Measurements from ENCODE around the gene GON7.
"Not testable (repeated sequence)": the region's sequence is repeated elsewhere in the genome, so short reads cannot be mapped to it uniquely, and the experiment has no call there.

The GON7 gene, protein sequence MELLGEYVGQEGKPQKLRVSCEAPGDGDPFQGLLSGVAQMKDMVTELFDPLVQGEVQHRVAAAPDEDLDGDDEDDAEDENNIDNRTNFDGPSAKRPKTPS

DNA sequence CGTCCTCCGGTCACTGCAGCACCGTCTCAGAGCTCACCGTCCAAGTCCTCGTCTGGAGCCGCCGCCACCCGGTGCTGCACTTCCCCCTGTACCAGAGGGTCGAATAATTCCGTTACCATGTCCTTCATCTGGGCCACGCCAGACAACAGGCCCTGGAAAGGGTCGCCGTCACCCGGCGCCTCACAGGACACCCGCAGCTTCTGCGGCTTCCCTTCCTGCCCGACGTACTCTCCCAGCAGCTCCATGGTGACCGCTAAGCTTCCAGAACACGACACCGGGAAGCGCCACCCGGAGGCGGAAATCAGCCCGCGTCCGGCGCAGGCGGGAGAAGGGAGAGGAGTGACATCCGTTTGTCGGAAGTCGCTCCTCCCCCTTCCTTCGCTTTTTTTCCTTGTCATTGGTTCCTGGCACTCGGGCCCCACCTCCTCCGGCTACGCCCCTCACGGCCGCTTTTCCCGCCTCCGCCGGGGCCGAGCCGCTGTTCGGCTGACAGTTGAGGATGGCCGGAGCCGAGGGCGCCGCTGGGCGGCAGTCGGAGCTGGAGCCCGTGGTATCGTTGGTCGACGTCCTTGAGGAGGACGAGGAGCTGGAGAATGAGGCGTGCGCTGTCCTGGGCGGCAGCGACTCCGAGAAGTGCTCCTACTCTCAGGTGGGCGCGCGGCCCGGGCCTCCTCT, at the start of gene GON7, which contains the start of gene UBR7:
Gene GON7, minus strand, starts transcription at position 273 of the 675 bp plus-strand sequence. Its CDS starts 28 bp downstream, at position 245.
Gene UBR7, plus strand, starts transcription at position 464 of the 675 bp plus-strand sequence. Its CDS starts 36 bp downstream, at position 500.
- DNase-seq = peak; percentile 98

DNA sequence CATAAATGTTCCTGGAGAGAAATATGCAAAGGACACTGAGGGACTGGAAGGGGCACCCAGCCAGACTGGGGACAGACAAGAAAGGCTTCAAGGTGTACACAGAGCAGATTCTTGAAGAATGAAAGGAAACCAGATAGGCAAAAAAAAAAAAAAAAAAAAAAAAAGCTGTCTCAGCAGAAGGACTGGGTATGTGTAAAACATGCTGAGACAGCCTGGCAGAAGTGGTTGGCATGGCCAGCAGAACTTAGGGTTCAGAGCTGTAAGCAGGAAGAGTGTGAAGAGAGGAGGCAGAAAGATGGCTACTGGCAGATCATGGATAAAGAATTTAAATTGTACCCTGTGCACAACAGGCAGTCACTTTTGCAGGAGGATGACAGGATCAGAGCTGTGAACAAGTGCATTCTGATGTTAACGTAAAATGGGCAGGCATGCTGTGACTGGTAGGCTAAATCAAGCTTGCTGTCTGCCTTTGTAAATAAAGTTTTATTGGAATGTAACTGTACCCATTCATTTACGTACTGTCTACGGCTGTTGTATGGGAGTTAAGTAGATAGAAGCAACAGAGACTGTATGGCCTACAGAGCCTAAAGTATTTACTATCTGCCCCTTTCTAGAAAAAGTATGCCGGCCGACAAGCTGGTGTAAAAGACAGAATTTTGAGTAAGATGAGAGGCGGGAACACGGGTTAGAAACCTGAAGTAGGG, 42.4 kb upstream of the GON7 start:
- DNase-seq = no peak

DNA sequence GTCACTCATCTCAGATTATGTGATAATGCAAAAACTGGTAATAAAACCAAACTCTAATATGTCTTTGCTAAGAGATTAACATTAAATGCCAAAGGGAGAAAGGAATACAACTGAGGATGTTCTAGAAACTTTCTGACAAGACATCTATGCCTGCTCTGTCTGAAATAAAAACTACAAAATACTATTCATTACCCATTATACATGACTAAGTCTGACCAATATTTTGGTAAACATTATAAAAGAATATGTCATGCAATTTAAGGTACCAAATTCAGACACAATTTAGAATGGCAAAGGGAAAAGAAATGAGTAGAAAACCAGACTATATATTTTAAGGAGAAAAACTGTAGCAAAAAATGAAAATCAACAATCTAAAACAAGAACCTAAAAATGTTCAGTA, 39.7 kb upstream of the GON7 start:
- DNase-seq = no peak

DNA sequence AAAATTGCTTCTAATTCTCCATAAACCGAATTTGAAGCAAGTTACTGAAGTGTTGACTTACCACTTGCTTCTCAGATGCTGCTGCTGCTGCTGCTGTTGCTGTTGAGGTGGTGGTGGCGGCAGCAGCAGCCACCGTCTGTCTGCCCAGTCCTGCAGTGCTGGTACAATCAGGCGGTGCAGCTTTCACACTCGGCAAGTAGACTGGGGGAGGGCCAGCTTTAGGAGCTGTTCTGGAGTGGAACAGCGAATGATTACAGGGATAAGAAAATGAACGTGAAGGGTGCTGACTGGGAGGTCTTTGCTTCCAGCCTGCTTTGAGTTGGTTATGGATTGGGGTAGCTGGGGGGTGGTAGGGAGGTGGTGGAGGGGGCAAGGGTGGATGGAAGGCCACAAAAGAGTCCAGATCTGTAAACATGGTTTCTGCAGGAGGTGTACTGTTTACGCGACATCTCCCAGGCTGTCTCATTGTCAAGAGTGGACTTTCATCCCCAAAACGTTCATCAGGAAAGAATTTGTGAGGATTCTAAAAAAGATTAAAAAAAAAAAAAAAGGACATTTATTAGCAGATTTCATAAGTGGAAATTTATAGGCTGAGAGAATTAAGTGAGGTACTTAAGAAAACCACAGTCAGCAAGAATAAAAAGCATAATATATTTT, 39.0 kb upstream of the GON7 start:
- DNase-seq = no peak

DNA sequence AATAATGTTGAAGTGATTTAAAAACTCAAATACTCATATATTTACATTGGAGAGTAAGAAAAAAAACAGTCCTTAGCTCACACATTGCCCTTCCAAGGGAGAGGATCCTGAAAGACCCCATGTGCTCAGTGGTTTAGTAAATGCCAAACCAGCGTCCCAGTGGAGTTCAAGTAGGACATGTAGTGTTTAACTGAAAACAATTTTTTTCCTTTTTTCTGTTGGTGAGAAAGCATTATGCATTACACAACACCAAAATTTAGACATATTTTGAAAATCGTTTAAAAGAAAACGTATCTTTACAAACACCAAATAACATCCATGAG, 33.8 kb upstream of the GON7 start:
- no peak for DNase-seq

DNA sequence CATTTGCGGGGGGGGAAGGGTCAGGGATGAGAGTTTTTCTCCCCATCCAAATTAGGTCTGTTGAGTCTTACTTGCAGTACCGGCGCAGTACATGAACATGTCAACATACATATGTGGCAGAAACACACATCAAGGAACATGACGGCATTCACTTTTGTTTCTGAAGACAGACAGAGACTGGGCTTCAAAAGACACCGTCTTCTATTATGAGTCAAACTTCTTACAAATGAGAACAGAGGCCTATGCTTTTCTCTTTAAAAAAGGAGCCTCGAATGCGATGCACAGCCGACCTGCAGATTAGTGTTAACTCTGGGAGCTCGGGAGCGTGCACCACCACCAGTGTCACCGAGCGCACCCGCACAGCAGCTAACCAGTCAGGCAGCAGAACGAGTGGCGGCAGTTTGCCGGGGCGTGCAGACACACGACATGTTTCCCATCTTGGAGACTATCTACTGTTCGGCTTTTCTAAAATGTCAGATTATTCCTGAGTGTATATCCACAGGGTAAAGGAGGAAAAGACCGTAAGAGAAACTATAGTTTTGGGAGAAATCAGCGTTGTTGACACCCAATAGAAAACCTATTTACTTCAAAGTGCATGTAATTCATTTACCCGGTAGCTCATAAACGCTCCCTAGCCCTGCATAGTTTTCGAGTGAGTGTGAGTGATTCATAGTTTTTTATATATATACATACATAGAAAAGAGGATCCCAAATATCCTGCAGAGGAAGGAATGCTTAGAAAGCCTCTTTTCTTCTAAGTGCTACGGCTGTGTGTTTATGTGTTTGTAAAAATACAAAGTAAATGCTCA, 33.2 kb upstream of the GON7 start:
- no peak for DNase-seq

DNA sequence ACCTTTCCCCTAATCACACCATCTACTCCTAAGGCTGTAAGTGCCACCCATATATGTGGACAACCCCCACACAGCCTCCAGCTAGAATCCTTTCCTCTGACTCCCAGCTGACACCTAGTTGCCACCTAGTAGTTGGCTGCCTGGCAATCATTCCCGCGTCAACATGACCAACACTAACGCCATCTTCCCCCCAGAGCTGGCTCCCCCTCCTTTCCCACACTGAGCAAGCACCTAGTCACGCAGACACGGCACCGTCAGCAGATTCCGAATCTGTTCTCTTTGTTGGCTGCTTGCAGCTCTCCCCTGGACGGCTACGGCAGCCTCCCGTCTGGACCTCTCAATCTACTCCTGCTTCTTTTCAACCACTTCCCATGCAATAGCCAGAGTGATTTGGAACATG, 27.9 kb upstream of the GON7 start:
- DNase-seq = no peak

DNA sequence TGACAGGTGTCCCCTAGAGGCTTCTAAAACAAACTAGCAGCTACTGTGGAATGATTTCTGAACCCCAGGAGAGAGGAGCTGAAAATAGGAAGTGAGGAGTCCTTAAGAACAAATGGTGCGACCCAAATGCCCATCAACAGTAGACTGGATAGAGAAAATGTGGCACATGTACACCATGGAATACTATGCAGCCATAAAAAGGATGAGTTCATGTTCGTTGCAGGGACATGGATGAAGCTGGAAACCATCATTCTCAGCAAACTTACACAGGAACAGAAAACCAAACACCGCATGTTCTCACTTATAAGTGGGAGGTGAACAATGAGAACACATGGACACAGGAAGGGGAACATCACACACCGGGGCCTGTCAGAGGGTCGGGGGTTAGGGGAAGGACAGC, 26.2 kb upstream of the GON7 start:
- DNase-seq = not testable (repeated sequence)

DNA sequence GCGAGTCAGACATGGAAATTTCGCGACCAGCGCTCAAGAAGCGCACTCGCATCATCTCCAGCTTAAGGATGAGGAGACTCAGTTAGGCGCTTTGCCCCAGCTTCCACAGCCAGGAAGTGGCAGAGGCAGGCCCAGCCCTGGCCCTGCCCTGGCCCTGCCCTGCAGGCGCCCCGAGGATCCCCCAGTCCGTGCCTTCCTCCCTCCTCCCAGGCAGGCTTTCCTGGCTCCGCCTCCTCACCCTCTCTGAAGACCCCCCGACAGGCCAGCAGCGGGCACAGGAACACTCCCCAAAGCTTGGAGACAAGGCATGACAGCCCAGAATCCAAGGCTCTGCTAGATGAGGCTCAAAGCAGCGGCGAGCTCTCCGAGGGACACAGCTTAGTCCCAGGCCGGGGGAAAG, 25.3 kb upstream of the GON7 start:
- DNase-seq = no peak

DNA sequence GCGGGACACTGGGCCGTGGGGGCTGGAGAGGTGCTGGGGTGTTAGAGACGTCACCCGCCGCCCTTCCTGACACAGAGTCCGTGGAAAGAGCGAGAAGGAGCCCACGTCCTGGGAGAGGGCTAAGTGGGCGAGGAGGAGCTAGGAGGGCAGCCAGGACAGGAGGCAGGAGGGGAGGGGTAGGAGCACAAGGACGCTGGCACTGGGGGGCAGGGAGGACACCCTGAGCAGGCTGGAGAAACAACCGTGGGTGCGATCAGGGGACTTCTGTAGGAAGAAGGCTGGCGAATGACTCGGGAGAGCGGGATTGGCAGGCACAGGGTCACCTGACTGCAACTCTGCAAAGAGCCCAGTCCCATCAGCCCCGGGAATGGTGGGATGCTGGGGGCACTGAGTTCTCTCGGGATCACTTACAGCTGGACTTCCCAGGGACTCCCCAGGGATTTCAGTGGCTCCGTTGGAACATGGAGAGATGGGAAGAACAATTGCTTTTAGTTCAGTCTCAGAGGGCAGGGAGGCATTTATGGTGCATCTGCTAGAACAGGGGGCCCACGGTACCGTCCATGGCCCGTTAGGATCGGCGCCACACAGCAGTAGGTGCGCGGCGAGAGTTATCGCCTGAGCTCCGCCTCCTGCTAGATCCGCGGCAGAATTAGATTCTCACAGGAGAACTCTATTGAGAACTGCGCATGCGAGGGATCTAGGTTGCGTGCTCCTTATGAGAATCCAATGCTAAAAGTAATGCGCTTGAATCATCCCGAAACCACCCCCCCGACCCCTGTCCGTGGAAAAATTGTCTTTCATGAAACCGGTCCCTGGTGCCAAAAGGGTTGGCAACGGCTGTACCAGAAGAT, 24.5 kb upstream of the GON7 start:
- DNase-seq = peak; percentile 57

DNA sequence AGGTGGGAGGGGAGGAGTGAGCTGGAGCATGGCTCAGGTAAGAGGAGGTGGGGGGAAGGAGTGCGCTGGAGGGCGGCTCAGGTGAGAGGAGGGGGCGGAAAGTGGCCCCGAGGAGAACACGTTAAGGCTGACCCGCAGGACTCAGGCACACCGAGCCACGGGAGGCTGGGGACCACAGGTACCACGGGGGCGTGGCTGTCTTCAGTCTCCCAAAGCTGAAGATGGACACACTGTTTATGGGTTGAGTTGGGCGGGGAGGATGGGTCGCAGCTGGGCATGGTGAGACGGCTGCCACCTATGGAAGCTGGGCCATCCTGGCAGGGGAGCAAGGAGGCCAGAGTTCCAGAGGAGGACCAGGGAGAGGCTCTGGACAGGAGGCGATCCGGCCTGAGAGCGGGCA, 23.7 kb upstream of the GON7 start:
- DNase-seq = no peak

DNA sequence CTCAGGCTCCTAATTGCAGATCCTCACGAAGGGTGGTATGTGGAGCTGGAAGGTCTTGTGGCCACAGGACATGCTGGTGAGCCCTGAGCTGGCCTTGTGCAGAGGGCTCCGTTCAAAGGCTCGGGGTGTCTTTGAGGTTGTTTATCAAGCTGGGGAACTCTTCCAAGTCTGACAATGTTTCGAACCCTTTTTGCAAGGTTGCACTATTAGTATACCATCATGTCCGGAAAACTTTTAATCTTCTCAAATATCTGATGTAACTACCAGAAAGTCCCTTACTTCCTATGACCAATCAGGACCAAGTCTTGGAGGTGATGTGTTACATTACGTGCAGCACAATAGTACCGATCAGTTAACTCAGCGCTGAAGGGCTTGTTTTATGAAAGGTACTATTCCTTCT, 21.7 kb upstream of the GON7 start:
- DNase-seq = no peak

DNA sequence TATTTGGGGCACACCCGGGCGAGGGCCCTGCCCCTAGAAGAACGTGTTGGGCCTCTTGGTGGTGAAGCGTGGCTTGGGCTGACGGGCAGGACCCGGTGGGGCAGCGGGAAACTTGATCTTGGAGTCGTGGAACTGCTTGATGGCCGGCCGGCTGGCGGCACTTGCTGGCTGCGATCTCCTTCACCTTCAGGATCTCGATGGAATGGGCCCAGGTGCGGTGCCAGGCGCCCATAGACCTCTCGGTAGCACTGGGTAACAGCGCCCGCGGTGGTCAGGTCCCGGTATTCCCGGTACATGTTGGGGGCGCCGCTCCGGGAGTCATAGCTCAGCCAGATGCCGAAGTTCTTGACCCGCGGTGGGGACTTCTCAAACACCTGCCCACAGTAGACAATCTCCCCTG, 16.7 kb upstream of the GON7 start:
- DNase-seq = no peak

DNA sequence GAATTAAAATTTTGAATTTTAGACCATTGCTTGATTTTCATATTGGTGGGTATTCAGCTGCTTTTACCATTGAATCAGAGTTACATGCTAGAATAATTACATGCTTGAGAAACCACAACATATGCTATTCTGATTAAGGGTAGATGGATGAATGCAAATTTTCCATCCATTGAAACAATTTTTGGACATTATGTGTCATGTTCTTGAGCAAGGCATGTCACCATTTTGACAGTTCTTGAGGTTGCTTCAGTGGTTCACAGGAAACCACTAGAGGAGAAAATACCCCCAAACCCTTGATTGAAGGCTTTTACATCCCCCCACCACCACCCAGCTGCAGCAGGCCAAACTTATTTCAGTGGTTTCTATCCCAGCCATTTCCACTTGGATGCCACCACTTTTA, 13.6 kb upstream of the GON7 start:
- no peak for DNase-seq

DNA sequence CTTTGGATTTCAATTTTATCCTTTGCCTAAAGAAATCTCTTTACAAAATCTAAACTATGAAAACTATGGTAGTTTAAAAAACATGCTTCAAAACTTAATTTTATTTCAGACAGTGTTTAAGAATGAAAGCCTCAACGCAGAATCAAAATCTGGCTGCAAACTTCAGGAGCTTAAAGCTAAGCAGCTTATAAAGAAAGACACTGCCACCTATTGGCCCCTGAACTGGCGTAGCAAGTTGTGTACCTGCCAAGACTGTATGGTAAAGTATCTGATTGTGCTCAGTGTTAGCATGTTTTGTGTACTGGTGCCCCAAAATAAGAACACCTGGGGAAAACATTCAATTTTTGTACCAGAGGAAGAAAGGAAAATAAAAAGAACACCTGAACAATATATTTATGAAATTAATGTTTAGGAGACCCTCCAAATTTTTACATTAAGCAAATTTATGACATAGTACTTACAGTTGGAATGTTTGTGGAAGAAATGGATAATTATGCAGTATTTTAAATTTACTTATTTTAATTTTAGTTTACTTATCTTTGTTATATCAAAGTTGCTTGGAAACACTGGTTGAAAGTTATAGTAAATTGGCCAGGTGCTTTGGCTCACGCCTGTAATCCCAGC, 12.3 kb upstream of the GON7 start:
- DNase-seq = peak; percentile 43

DNA sequence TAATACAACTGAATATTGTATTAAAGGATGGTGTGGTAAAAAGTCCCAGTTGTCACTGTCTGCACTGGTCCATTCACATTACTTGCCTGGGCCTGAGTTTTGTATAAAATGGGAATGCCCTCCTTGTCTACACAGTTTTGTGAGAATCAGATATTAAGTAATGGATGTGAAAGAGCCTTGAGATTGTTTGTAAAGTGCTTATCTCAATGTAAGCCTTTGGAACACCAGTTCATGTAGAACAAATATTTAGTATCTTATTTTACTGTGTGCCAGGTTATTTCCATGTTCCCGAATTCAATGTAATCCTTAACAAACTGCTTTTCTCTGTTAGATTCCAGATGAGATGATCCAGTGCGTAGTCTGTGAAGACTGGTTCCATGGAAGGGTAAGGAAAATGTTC, 7.7 kb upstream of the GON7 start:
- DNase-seq = no peak

DNA sequence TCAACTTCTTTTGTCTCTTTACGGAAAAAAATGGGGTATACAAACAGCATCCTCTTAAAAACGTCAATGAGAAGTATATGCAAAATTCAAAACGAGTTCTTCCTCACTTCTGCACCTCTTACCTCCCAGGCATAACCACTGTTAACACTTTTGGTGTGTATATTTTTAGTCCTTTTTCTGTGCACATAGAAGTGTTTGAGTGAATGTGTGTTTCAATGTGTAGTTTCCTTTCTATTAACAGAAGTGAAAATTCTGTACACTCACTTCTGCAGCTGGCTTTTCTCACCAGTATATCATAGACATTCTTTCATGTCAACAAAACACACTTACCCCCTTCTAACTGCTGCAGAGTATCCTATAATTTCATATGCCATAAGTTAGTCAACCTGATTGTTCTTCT, 5.6 kb upstream of the GON7 start:
- DNase-seq = no peak

DNA sequence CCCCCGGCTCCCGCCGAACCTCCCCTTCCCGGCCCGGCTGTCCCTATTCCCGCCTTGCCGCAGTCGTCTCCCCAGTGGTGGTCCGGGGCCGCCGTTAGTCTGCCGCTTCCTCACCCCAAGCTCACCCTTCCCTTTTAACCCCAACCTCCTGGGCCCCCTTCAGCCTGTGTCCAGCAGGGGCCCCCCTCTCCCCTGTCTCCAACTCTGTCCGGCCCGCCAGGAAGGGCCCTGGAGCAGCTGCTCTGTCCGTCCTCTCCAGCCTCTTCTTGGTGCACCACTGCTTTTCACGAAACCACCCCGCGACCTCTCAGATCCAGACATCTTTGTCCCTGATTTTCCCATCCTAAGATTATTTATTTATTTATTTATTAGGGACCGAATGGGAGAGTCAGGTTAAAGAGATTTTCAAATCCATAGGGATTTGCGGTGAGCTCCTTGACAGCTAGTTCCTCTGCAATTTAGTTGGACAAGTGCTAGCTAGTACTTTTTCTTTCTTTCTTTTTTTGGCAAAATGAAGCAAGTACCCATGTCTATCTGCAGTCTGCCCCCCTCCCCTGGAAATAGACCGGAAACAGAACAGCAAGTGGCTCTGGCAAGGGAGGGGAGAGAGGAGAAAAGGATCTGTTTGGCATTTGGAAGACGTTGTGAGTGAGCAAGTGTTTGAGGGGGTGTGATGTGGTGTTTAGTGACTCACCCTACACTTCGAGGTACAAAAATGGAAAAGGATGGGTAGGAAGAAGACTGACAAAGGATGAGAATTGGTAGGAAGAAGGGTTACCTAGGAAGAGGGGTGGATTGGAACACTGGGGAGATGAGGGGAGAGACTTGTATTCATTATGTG, 823 bp upstream of the GON7 start:
- DNase-seq = peak; percentile 18

DNA sequence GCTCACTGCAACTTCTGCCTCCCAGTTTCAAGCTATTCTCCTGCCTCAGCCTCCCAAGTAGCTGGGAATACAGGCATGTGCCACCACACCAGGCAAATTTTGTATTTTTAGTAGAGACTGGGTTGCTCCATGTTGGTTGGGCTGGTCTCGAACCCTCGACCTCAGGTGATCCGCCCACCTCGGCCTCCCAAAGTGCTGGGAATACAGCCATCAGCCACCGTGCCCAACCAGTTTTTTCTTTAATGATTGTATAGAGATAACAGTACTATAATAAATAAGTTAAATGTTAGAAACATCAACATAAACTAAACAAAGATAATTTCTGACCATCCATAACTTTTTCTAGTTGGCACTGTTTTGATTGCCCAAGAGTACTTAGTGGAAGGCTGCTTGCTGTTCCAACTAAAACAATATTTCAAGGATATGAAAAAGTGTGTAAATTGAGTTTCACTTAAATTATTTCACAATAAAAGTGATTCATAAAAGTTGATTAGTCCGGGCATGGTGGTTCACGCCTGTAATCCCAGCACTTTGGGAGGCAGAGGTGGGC, 5.6 kb downstream of the GON7 start:
- no peak for DNase-seq

DNA sequence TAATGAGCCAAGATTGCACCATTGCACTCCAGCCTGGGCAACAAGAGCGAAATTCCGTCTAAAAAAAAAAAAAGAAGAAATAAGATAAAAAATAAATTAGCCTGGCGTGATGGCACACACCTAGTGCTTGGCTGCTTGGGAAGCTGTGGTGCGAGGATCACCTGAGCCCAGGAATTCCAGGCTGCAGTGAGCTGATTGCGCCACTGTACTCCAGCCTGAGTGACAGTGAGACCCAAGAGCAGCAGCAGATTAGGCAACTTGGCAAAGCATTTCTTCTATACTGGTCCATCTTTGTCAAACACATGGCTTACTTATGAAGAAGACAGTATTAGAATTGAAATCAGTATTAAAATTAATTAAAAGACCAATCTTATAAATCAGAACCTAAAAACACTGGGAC, 6.3 kb downstream of the GON7 start:
- no peak for DNase-seq

DNA sequence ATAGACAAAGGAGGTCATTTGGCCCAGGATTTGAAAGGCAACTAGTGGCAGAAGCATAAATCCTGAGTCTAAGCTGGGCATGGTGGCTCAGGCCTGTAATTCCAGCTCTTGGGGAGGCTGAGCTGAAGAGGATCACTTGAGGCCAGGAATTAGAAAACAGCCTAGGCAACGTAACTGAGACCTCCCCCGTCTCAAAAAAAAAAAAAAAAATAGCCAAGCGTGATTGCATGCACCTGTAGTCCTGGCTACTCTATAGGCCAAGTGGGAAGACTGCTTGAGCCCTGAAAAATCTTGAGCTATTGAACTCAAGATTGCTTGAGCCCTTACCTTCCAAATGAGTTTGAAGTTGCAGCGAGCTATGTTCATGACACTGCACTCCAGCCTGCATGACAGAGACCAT, 7.8 kb downstream of the GON7 start:
- DNase-seq = no peak
